Stimulated activated CD8-positive, alpha-beta memory T cell treated with anti-CD3 and anti-CD28 coated beads, Interleukin-4, amount 100 ng/mL, for 1 hour (primary cell): ENCODE measurements around the gene ARPC2.
"Not testable (repeated sequence)": the region's sequence is repeated elsewhere in the genome, so short reads cannot be mapped to it uniquely, and the experiment has no call there.

ENCODE experiments used
- DNase-seq, 2 donors: peaks; one replicate each; pipeline ENCODE4 v3.0.0-alpha.2; 2020; ENCODE audit warnings: low read depth in 2 of 2, low spot score in 1 of 2

The ARPC2 gene

DNA sequence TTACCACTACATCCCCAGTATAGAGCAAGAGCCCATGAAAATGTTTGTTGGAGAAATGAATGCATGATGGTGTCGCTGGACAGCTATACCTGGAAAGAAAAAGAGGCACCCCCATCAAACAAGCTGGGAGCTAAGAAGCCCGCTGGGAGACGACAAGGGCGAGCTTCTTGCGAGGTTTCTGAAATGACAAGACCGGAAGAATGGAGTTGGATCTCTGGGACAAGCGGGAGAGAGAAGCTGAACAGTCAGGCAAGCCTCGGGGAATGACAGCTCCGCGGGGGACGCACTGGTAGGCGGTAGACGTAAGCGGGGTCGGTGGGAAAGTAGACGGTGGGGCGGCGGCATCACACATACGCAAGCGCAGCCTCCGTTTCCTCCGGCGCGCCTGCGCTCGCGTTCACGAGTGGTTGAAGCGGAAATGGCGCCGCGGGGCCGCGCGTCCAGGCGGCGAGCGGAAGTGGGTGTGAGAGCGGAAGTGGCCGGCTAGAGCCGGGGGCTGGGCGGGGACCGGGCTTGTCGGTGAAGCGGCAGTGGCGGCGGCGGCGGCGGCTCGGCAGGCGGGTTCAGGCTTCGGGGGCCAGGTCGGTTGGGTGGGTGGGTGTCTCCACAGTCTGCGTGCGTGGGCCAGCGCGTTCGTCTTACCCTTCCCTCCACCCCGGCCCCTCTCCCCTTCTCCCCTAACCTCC, at the start of gene ARPC2:
Gene ARPC2, plus strand, starts transcription at position 516 of the 686 bp plus-strand sequence. CDS start 282 bp downstream, outside the sequence.
- peak; percentile 91 to 92 for DNase-seq

DNA sequence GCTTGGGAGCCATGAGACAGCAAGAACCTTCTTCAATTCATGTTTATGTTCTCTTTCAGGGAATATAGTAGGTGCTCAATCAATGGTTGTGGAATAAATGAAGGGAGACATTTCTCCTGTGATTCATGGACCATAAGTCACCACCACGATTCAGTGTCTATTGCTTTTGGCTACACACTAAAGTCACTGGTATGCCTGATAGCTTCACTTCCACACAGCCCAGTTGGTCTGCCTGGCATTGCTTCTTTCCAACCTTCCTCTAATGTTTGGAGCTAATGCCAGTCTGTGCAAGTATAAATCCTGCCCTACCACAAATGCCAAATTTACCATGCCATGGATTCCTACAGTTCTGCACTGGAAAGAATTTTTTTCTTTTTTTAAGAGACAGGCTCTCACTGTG, 49.0 kb upstream of the ARPC2 start:
- no peak for DNase-seq

DNA sequence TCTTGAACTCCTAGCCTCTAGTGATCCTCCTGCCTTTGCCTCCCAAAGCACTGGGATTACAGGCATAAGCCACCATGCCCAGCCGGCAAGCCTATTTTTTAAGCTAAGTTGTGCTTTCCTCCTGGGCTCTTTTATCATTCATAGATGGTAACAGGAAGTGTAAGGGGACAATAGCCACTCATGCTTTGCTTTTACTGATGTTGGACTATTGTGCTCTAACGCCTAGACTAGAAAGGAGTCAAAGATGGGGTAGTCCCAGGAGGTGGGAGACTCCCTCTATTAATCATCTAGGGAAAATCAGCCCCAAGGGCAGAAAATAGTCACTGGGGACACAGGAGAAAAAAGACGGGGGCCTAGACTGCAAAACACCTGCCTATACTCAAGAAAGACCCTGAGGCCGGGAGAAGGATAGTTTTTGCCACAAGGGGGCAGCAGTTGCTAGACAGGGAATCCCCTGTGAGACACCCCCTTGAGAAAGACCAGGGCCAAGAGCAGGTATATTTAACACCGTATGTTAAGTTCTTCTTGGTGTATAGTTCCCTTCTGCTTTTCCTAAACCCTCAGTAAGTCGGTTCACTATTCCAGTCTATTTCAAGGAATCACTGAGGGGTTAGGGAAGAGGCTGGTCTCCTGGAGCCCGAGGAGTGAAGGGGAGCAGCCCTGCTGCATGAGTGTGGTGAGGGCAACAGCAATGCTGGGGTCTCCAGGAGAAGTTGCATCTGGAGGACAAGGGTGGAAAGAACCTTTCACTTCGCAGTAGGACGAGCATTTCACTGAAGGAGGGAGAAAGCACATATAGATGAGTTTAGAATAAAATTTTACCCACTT, 48.1 kb upstream of the ARPC2 start:
- peak; percentile 46 to 61 for DNase-seq

DNA sequence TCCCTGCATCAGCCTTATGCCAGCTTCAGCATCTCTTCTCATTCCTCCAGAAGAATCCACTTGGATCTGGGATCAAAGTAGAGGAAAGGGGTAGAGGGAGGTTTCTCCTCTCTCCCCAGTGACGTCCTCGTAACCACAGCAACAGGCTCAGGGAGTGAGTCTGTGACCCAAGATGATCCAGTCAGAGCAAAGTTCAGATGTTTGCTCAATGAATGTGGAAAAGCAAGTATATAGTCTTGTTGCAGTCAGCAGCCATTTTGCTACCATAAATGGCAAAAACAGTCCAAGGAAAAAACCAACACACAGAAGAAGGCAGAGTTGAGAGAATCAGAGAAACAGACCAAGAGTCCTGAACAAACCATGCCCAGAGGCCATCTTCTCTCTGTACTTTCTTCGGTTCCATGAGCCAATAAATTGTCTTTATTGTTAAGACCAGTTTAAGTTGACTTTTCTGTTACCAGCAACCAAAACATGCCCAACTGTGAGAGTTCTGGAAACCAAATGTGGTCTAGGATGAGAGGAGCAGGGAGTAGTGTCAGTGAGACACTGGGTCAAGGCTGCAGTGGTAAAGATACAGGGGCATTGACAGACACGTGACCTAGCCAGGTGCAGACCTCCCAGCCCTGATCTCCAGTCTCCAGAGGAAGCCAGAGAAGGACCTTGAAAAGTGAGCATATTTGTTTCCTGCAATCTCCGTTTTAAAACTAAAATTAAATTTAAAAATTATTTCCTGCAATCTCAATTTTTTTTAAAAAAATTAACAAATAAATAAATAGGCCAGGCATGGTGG, 47.0 kb upstream of the ARPC2 start:
- no peak for DNase-seq

- DNase-seq: not testable (repeated sequence)
These were observed 45.2 kb upstream of the ARPC2 start for GRCh38 chr2:218171744-218172143.

DNA sequence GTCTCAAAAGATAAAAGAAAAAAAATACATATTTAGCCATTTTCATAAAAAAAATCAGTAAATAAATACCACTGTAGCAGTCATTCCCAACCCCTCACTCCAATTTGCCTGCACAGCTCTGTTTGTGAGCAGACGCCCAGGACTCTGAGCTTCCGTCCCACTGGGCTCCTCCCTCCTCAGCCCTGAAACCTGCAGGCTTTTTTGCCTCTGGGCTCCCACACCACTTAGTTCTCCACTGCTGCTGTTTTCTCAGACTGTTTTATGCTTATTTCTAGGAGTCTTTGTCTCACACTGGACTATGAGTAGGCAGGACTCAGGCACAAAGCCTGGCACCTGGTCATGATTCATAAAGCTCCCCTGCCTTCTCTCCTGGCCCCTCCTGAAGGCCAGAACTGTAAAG, 44.1 kb upstream of the ARPC2 start:
- no peak for DNase-seq

- no peak for DNase-seq
These were observed 37.2 kb upstream of the ARPC2 start for GRCh38 chr2:218179782-218180181.

GRCh38 chr2:218180467-218181114, 36.4 kb upstream of the ARPC2 start:
- DNase-seq: no peak

- no peak for DNase-seq
These were observed 32.7 kb upstream of the ARPC2 start for GRCh38 chr2:218184331-218184730.

DNA sequence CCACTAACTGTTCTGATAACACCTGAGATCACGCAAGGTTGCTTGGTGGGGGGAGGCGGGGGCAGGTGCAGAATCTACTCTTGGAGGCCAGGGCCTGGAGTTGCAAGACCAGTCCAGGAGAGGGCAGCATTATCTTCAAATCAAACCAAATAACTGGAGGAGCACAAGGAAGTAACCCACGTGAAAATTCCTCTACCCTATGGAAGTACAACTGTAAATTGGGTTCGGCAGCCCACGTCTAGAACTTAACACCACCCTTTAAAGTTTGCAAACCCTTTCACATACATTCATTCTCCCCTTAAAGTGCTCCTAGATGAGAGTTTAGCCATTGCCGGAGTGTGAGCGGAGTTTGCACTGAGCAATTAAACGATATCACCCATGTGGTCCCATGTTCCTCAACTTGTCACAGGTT, 30.6 kb upstream of the ARPC2 start:
- DNase-seq: peak; percentile 16 to 40

DNA sequence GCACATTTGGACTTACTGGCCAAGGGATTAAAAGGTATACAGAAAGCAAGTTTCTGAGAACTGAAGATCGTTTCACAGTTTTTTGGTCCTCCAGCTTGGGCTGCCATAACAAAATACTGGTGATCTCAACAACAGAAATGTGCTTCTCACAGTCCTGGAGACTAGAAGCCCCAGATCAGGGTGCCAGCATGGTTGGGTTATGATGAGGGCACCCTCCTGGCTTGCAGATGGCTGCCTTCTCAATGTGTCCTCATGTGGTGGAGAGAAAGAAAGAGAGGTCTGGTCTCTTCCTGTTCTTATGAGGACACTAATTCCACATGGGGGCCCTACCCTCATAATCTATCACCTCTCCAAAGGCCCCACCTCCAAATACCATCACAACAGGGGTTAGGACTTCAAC, 30.1 kb upstream of the ARPC2 start:
- no peak for DNase-seq

DNA sequence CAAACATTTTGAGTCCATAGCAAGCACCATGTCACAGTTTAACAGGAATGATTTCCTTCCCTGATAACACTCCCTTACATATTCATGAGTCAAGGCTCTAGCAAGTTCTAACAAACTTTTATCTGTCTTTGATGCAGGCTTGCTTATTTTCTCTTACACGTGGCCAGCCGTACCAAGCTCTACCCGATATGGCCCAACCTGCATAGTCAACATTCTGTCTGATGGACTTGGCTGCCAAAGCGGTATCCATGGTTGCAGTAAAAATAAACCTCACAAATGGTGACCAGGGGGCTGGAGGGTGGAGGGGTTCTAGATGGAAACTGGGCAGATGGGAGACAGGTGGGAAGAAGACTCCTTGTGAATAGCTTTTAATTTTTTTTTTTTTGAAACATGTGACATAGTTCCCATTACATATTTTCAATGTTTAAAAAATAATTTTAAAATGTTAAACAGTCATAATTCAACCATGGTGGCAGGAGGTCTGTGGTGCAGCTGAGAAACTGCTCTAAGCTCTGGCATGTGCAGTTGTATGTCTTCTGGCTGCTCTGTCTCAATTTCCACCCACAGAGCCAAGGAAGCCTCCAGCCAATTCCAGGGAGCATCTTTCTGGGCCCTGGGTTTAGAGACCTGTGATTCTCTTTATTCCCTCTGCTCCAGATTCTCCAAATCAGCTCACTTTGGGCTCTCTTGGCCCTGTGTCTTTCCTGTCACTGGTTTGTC, 29.5 kb upstream of the ARPC2 start:
- no peak for DNase-seq

DNA sequence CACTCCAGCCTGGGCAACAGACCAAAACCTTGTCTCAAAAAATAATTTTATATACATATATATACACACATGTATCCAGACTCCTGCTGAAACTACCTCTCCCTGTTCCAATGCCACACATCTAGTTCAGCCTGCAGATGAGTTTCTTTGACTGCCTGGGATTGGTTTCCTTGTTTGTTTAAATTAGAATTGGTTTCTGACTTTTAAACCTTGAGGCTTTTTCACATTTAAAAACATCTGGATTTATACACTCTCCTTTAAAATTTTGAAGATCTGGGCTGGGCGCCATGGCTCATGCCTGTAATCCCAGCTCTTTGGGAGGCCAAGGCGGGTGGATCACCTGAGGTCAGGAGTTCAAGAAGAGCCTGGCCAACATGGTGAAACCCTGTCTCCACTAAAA, 28.5 kb upstream of the ARPC2 start:
- no peak for DNase-seq

GRCh38 chr2:218192902-218193430, 24.0 kb upstream of the ARPC2 start:
- DNase-seq: no peak

- no peak for DNase-seq
These were observed 23.3 kb upstream of the ARPC2 start for GRCh38 chr2:218193701-218194100.

- DNase-seq: no peak
These were observed 22.1 kb upstream of the ARPC2 start for GRCh38 chr2:218194880-218195279.

- DNase-seq: no peak
These were observed 20.0 kb upstream of the ARPC2 start for GRCh38 chr2:218196974-218197373.

GRCh38 chr2:218202266-218202665, 14.7 kb upstream of the ARPC2 start:
- DNase-seq: no peak

DNA sequence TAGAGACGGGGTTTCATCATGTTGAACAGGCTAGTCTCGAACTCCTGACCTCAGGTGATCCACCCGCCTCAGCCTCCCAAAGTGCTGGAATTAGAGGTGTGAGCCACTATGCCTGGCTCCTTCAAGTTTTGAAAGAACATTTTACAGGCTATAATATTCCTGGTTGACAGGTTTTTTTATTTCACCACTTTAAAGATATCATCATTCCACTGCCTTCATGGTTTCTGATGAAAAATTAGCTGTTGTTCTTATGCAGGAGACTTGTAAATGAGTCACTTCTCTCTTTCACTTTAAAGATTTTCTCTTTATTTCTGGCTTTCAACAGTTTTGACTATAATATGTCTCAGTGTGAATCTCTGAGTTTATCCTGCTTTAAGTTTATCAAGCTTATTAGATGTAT, 7.9 kb upstream of the ARPC2 start:
- DNase-seq: no peak

GRCh38 chr2:218214116-218214515, 2.9 kb upstream of the ARPC2 start:
- DNase-seq: no peak
